ENCODE results near the gene FTCD.

- no peak for TF ChIP-seq RAD21 (IDR thresholded peaks at IDR 0.05; ENCODE audit: low read depth)
- no peak for TF ChIP-seq TEAD4 (IDR thresholded peaks at IDR 0.05)
- no peak for TF ChIP-seq ZBTB7A (IDR thresholded peaks at IDR 0.05; ENCODE audit: low read depth)
- no peak for TF ChIP-seq EGR1 (IDR thresholded peaks at IDR 0.05)
- TF ChIP-seq TAF1 (IDR thresholded peaks at IDR 0.05; ENCODE audit: low read depth) = no peak
Observed at GRCh38 chr21:46181953-46182547, 26.7 kb upstream of the FTCD start.
